HG02870 (cell line): ENCODE results near the gene ARHGAP26.

ENCODE experiments used
- ATAC-seq: cut with Tn5 transposase; IDR thresholded peaks from one replicate; pipeline ENCODE4 v1.9.1; 2021; ENCODE audit warnings: mild to moderate bottlenecking, moderate library complexity; ENCODE audit not compliant: unreplicated experiment

Gene ARHGAP26

GRCh38 chr5:142783601-142784341 lies 13.6 kb downstream of the ARHGAP26 start:
- ATAC-seq: peak; percentile 85

- ATAC-seq: no peak
Measured at GRCh38 chr5:142784401-142784955, 14.3 kb downstream of the ARHGAP26 start.

GRCh38 chr5:142785206-142785605 lies 15.0 kb downstream of the ARHGAP26 start:
- ATAC-seq: no peak

- no peak for ATAC-seq
Measured at GRCh38 chr5:142789206-142789605, 19.0 kb downstream of the ARHGAP26 start.

- ATAC-seq: no peak
Measured at GRCh38 chr5:142792012-142792864, 22.1 kb downstream of the ARHGAP26 start.

GRCh38 chr5:142792865-142793232 lies 22.7 kb downstream of the ARHGAP26 start:
- no peak for ATAC-seq

GRCh38 chr5:142794537-142794936 lies 24.4 kb downstream of the ARHGAP26 start:
- no peak for ATAC-seq

- no peak for ATAC-seq
Measured at GRCh38 chr5:142795251-142795650, 25.1 kb downstream of the ARHGAP26 start.

GRCh38 chr5:142796492-142797109 lies 26.4 kb downstream of the ARHGAP26 start:
- no peak for ATAC-seq

- no peak for ATAC-seq
Measured at GRCh38 chr5:142797420-142797819, 27.2 kb downstream of the ARHGAP26 start.

GRCh38 chr5:142798099-142798770 lies 28.1 kb downstream of the ARHGAP26 start:
- no peak for ATAC-seq

- peak; percentile 87 for ATAC-seq
Measured at GRCh38 chr5:142800776-142801494, 30.8 kb downstream of the ARHGAP26 start.

GRCh38 chr5:142801495-142801871 lies 31.3 kb downstream of the ARHGAP26 start:
- no peak for ATAC-seq

- ATAC-seq: no peak
Measured at GRCh38 chr5:142803428-142804125, 33.4 kb downstream of the ARHGAP26 start.

- no peak for ATAC-seq
Measured at GRCh38 chr5:142805339-142805738, 35.2 kb downstream of the ARHGAP26 start.

- no peak for ATAC-seq
Measured at GRCh38 chr5:142806841-142807267, 36.7 kb downstream of the ARHGAP26 start.

GRCh38 chr5:142807372-142807911 lies 37.3 kb downstream of the ARHGAP26 start:
- ATAC-seq: peak; percentile 66

GRCh38 chr5:142808878-142809598 lies 38.9 kb downstream of the ARHGAP26 start:
- ATAC-seq: no peak

GRCh38 chr5:142810081-142810480 lies 39.9 kb downstream of the ARHGAP26 start:
- no peak for ATAC-seq
